ENCODE results near the gene IFI16.
"Not testable (repeated sequence)": the region's sequence is repeated elsewhere in the genome, so short reads cannot be mapped to it uniquely, and the experiment has no call there.

IFI16 gene

DNA sequence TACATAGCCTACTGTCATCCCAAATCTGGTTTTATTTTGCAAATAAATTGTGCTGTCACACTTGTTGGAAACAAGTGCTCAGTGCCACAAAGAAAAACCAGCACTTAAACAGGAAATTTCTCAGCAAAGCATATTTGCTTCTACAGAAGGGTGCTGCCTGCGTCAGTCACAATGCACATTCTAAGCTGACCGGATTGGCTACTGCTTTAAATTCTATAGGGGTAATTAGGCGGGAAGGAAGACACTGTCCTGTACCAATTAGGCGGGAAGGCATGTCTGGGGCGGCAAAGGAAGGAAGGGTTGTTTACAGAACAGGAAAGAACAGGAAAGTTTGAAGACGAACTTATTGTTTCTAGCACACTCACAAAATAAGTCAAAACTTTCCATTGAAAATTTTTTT is 2.8 kb downstream of the IFI16 start:
- peak overlapping the region; percentile 56 for H3K4me3 ChIP-seq (ENCODE audit: low read depth, low read length)
- no peak for TF ChIP-seq CTCF (conservative IDR thresholded peaks at IDR 0.05; ENCODE audit: low read depth, low read length)
- no peak for DNase-seq (ENCODE audit: low read depth)

DNA sequence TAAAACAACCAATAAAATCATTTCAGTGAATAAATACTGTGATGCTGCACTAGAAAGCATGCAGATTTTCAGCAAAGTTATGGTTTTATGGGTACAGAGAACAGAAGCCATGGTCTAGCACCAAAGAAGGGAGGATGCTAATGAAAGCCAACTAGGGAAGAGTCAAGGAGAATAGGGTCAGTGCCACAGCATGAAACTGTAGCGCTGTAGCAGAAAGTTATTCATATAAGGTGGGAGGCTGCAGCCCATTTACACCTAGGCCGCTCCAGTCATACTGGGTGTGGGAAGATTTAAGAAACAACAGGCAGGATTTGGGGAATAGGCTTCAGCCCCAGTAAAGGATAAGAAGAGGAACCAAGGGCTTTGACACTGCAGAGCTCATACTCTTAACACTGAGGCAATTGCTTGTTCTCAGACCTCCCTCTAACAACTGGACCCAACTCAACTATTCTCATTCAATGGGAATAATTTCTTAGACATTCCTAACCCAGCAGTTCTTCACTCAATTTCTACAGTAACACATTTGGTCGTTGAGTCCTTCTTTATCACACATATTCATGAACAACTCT is 4.4 kb downstream of the IFI16 start:
- no peak for TF ChIP-seq CTCF (conservative IDR thresholded peaks at IDR 0.05; ENCODE audit: low read depth, low read length)
- no peak for DNase-seq (ENCODE audit: low read depth)
- no peak overlapping the region for H3K4me3 ChIP-seq (ENCODE audit: low read depth, low read length)

DNA sequence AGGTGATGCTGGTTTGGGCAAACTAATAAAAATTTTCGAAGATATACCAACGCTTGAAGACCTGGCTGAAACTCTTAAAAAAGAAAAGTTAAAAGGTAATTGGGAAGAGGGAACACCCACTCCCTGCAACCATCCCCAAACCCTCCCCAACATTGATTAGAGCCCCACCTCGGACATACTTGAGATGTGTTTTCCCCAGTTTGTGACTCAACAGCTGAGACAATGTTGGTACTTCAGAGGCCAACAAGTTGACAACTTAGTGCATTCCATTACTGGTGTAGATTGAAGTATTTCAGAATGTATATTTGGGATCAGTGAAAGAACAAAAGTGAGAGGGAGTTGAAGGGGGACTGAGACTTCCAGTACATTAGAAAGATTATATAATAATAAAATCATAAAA is 5.1 kb downstream of the IFI16 start:
- no peak for DNase-seq (ENCODE audit: low read depth)
- no peak for TF ChIP-seq CTCF (conservative IDR thresholded peaks at IDR 0.05; ENCODE audit: low read depth, low read length)
- H3K4me3 ChIP-seq (ENCODE audit: low read depth, low read length): no peak overlapping the region

DNA sequence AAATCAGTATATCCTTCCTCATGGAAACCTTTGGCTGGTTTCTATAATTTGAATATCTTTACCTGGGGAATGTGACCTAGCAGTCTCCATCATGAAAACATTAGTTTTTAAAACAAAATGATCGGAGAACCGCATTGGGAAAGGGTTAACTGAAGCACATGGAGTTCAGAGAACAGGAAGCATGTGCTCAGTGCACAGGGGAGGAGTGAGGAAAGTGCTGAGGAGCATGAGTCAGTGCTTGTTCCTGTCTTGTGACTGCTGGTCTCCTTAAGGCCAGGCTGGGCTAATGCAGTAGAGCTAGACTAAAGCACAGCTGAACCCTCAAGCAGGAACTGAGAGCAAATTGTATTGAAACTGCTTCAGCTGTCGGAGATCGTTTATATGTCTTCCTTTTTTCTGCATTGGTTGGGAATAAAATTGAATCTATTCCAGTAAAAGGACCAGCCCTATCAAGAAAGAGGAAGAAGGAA is 5.8 kb downstream of the IFI16 start:
- peak; percentile 96 for DNase-seq (ENCODE audit: low read depth)
- TF ChIP-seq CTCF (conservative IDR thresholded peaks at IDR 0.05; ENCODE audit: low read depth, low read length): no peak
- peak overlapping the region; percentile 11 for H3K4me3 ChIP-seq (ENCODE audit: low read depth, low read length)

DNA sequence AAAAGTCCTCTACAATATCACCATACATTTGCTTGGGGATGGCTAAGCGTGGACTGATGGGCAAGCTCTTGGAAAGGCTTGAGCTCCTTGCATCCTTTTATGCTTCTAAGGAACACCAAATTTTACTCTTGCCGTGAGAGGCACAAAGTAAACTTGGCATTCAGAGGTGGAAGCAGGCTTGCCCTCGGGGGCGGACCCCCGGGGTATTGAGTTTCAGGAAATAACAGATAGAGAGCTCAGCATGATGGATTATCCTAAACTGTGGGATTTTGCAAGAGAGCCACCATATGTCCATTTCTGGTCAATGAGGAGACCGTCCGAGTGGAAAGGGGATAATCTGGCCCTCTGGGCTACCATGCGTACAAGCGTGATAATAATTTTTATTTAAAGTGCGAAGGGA is 14.0 kb downstream of the IFI16 start:
- no peak for TF ChIP-seq CTCF (conservative IDR thresholded peaks at IDR 0.05; ENCODE audit: low read depth, low read length)
- no peak overlapping the region for H3K4me3 ChIP-seq (ENCODE audit: low read depth, low read length)
- no peak for DNase-seq (ENCODE audit: low read depth)

DNA sequence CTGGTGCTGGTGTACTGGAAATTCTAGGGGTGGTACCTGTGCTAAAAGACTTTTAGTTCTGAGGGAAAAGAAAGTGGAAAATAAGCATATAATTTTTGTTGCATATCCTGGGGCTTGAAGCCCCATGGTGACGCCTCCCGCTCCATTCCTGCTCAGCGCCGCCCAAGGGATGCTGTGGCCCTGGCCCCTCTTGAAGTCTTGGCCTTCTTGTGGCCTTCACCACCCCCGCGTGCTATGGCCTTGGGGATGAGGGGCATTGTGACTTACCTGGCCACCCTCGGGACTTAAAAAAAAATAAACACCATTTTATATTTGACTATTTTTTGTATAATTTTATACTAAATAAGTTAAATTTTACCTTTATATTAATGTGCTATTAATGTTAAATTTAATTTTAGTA is 15.3 kb downstream of the IFI16 start:
- no peak overlapping the region for H3K4me3 ChIP-seq (ENCODE audit: low read depth, low read length)
- TF ChIP-seq CTCF (conservative IDR thresholded peaks at IDR 0.05; ENCODE audit: low read depth, low read length): no peak
- DNase-seq (ENCODE audit: low read depth): no peak

DNA sequence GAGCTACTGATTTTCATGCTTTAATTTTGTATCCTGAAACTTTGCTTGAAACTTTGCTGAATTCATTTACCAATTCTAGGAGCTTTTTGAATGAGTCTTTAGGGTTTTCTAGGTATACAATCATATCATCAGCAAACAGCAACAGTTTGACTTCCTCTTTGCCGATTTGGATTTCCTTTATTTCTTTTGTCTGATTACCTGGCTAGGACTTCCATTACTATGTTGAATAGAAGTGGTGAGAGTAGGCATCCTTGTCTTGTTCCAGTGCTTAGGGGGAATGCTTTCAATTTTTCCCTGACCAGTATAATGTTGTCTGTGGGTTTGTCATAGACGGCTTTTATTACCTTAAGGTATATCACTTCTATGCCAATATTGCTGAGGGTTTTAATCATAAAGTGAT is 17.1 kb downstream of the IFI16 start:
- not testable (repeated sequence) for DNase-seq (ENCODE audit: low read depth); H3K4me3 ChIP-seq (ENCODE audit: low read depth, low read length)

Measured in choroid plexus epithelial cell (primary cell).